WERI-Rb-1 (cell line): ENCODE measurements around the gene MRC2.

Experiments
- DNase-seq: peaks from one replicate; pipeline ENCODE4 v3.0.0-alpha.2; 2020
- H3K27ac ChIP-seq: fragments of 250-450 bp; sonication (Bioruptor Pico); 2 replicates; pipeline ENCODE4 v1.5.1; 2020; ENCODE audit warnings: mild to moderate bottlenecking, moderate library complexity
- H3K27me3 ChIP-seq: fragments of 250-450 bp; sonication (Bioruptor Pico); 2 replicates; pipeline ENCODE4 v1.5.1; 2021; ENCODE audit warnings: mild to moderate bottlenecking, low read depth, moderate library complexity; ENCODE audit not compliant: insufficient read depth, severe bottlenecking
- H3K36me3 ChIP-seq: fragments of 250-450 bp; sonication (Bioruptor Pico); 2 replicates; pipeline ENCODE4 v1.5.1; 2020; ENCODE audit warnings: mild to moderate bottlenecking, moderate library complexity
- H3K4me3 ChIP-seq: 2 replicates; pipeline ENCODE4 v1.5.1; 2011; ENCODE audit warnings: low read depth, mild to moderate bottlenecking, control low read depth, low read length
- H3K9me3 ChIP-seq: fragments of 250-450 bp; sonication (Bioruptor Pico); 2 replicates; pipeline ENCODE4 v1.5.1; 2021; ENCODE audit warnings: mild to moderate bottlenecking, moderate library complexity; ENCODE audit not compliant: severe bottlenecking
- TF ChIP-seq, protein P1 (sequence below): IDR thresholded peaks from 2 replicates; pipeline ENCODE4 v1.5.1; 2011; ENCODE audit warnings: low read depth, mild to moderate bottlenecking, control low read depth, inconsistent platforms, low read length

Gene MRC2

DNA sequence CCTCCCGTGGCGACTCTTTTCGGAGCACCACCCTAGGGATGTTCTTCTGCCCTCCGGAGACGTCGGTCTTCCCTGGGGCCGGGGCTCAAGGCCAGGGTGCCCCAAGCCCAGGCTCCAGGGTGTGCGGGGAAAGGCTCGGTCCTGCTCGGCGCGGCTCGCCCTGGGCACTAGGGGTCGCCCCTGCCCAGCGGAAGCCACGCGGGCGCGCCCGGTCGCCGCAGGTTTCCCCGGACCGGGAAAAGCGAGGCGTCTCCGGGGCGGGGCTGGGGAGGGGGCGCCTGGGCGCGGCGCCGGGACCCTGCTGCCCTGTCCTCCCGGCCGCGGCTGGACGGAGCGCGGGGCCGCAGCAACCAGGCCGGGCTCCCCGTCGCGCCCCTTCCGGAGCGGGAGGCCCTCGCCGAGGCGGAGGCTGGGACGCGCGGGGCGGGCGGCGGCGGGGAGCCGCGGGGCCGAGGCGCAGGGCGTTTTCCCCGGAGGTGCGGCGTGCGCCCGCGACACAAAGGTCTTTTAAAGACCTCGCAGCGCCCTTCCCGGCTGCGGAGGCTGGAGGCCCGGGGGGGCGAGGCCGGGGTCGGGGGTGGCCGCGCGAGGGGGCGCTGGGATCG is 76.4 kb downstream of the MRC2 start:
- H3K27ac ChIP-seq = peak overlapping the region; percentile 48
- H3K9me3 ChIP-seq = peaks cover 10% of the 10 kb centered on the region
- H3K27me3 ChIP-seq = no peaks in the 10 kb centered on the region
- peak overlapping the region; percentile 74 for H3K4me3 ChIP-seq
- DNase-seq = peak; percentile 87
- no peaks in the 10 kb centered on the region for H3K36me3 ChIP-seq
- TF ChIP-seq, protein P1, sequence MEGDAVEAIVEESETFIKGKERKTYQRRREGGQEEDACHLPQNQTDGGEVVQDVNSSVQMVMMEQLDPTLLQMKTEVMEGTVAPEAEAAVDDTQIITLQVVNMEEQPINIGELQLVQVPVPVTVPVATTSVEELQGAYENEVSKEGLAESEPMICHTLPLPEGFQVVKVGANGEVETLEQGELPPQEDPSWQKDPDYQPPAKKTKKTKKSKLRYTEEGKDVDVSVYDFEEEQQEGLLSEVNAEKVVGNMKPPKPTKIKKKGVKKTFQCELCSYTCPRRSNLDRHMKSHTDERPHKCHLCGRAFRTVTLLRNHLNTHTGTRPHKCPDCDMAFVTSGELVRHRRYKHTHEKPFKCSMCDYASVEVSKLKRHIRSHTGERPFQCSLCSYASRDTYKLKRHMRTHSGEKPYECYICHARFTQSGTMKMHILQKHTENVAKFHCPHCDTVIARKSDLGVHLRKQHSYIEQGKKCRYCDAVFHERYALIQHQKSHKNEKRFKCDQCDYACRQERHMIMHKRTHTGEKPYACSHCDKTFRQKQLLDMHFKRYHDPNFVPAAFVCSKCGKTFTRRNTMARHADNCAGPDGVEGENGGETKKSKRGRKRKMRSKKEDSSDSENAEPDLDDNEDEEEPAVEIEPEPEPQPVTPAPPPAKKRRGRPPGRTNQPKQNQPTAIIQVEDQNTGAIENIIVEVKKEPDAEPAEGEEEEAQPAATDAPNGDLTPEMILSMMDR = peak; percentile 93

DNA sequence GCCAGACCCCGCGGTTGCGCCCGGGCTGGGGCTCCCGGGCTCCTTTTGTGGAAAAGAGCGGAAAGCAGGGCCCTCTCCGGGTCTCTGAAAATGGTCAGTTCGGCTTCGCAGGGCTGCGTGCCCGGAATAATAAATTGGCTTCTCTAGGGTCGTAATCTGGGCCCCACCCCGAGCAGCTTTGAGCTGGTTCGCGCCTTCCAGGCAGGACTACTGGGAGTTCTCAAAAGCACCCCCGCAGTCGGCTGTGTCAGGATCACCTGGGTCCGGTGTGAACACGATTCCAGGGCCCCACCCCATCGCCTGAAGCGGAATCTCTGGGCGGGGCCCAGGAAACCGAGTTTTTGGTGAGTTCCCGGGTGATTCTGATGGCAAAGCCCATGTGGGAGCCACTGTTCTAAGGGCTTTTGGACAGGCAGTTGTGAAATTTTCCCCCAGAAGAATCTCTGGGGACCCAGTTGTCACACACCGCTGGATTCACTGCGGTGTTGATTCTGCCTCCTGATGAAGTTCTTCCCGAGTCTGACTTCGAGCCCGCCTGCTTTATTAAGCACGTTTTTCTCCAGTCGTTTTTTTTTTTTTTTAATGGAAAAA is 77.0 kb downstream of the MRC2 start:
- H3K27me3 ChIP-seq = no peaks in the 10 kb centered on the region
- peak overlapping the region; percentile 48 for H3K27ac ChIP-seq
- DNase-seq = peak; percentile 66

DNA sequence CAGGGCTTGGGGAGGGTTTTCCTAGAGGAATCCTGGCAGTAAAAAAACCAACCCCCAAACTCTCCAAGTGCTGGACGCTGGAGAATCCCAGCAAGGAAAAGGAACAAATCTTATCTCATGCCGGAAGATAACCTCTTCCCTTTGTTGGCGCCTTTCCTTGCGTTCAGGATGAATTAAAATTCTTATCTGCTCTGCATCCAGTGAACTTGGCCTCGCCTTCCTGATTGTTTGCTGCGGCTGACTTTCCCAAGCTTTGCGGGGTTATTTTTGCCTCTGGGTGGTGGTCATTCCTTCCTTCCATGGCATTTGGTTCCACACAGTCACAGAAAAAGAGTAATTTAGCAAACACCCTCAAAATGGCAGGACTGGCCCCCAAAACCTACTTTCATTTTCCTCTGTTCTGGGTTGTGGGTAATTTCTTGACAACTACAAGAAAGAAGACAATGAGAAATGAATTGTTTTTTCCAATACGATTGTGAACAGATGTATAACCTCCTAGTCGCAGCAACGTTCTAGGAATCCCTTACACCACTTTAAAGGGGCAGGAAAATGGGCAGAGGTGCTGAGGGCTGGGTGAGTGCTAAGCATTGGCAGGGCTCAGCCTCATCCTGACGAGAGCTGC is 77.8 kb downstream of the MRC2 start:
- Histone ChIP-seq H3K27me3 (no peaks in the 10 kb centered on the region), H3K4me3 (no peak overlapping the region), H3K27ac (no peak overlapping the region), H3K9me3 (peaks cover 13% of the 10 kb centered on the region), H3K36me3 (no peaks in the 10 kb centered on the region)
- no peak for DNase-seq
- TF ChIP-seq, protein P1 = no peak

More for the DNA sequence above, 77.0 kb downstream of the MRC2 start:
- H3K4me3 ChIP-seq = peak overlapping the region; percentile 74
- H3K9me3 ChIP-seq = peaks cover 13% of the 10 kb centered on the region
- TF ChIP-seq, protein P1 = no peak
- H3K36me3 ChIP-seq = no peaks in the 10 kb centered on the region

DNA sequence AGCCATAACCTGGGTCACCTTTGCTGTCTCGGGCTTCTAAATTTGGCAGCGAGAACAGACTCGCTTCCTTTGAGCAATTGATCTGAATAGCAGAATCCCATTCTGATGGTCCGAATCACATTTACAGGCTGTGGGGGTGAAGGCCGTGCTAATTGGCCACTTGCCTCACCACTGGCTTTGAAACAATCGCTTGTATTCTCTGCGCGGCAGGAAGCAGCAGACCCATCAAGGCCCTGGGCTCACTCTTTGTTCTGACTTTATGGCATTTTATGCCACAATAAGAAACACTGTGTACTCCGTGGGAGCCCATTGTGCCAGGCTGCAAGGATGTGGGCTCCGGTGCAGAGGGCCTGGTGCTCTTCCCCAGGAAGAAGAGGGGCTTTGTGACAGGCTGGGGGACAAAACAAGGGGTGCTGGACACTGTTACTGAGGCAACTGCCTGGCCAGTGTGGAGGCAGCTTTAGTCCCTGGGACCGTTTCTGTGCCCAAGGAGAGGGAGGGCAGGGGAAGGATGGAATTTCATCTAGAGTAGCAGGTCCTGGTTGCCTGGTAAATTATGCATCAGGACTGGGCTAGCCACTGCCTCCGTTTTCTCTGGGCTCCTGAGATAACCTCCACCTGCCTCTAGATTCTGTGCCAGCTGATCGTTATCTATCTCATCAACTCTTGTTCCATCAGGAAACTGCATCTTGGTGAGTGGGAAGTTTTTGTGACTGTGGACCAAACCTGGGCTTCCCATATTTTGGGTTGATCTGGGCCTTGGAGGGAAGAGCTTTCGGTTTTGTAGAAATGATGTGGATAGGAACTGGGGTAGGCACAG is 78.5 kb downstream of the MRC2 start:
- TF ChIP-seq, protein P1 = no peak
- no peaks in the 10 kb centered on the region for H3K36me3 ChIP-seq
- H3K9me3 ChIP-seq = peaks cover 13% of the 10 kb centered on the region
- no peaks in the 10 kb centered on the region for H3K27me3 ChIP-seq
- no peak overlapping the region for H3K4me3 ChIP-seq
- no peak for DNase-seq
- H3K27ac ChIP-seq = no peak overlapping the region

DNA sequence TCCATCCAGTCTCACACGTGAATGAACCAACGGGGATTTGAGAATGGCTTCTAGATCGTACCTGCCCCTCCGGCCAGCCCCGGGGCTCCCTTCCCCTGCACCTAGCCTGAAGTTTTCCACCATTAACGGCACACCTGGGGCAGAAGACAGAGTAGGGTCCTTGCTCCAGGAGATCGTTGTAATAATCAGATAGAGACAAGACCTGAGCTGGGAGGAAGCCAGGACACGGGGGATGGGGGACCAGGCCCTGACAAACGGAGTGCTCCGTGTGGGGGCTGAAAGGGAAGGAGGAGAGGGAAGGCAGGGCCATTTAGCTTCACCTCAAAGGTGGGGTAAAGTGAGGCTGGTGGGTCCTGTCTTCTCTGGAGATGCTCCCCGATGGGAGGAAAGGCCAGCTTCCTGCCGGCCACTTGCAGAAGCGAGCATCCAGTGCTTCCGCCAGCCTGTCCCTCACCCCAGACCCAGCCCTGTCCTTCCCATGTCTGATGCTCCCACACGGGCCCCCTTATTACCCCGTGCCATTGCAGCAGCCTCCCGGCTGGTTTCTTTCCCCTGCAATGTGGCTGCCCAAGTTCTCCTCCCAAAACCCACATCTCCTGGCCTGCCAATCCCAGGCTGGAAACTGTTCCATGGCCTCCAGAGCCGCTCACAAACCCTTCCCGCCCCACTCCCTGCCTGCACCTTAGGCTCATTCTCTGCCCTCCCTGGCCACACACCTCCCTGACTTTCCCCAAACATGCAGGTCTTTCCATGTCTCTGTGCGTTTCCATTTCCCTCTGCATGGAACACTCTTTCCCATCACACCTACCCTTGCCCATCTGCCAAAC is 79.3 kb downstream of the MRC2 start:
- Histone ChIP-seq H3K27ac (no peak overlapping the region), H3K36me3 (no peaks in the 10 kb centered on the region), H3K27me3 (no peaks in the 10 kb centered on the region), H3K9me3 (peaks cover 13% of the 10 kb centered on the region), H3K4me3 (no peak overlapping the region)
- no peak for DNase-seq
- TF ChIP-seq, protein P1 = no peak
